Measurements from ENCODE around the gene NCOR1.

GRCh38 chr17:16107165-16107770, 108.1 kb downstream of the NCOR1 start:
- TF ChIP-seq CTCF (IDR thresholded peaks at IDR 0.05; ENCODE audit: low read depth, low read length, poor library complexity, severe bottlenecking), result no peak
- TF ChIP-seq EZH2phosphoT487 (IDR thresholded peaks at IDR 0.05; ENCODE audit: borderline replicate concordance, low read length), result no peak
